Measurements from ENCODE around the gene ACOX2. TPM values are rescaled to one million over a fixed set of nuclear protein-coding genes. Genes with fewer than 3 reads are reported as not detected.

The ACOX2 gene
- total RNA-seq, 1 experiment from 2014 or later: 12.8 TPM

GRCh38 chr3:58526515-58526957 is 10.5 kb downstream of the ACOX2 start:
- no peaks in the 10 kb centered on the region for H3K27me3 ChIP-seq (ENCODE audit: insufficient read depth, low read length)
- H3K9me3 ChIP-seq (ENCODE audit: control insufficient read depth in 1 of 2, insufficient read depth in 1 of 2, low read depth in 1 of 2, low read length in 2 of 2): no peaks in the 10 kb centered on the region
- peak overlapping the region; percentile 35 for H3K9ac ChIP-seq (ENCODE audit: low read length)
- intact Hi-C loops (cut with micrococcal nuclease): loop anchor here (1.0 kb wide), 1 partner anchor 35 kb away; no protein-coding TSS in a partner anchor
- H2AFZ ChIP-seq (ENCODE audit: low read depth, low read length, poor library complexity, severe bottlenecking): peak overlapping the region; percentile 36
- peak overlapping the region; percentile 40 for H3K27ac ChIP-seq (ENCODE audit: low read depth, low read length)
- H4K20me1 ChIP-seq (ENCODE audit: insufficient read depth): no peaks in the 10 kb centered on the region
- POLR2A ChIA-PET: interaction anchor here (0.6 to 1.2 kb wide), 4 partner anchors 10 to 721 kb away, joined by 3 to 4 read pairs (median 3); partner anchors contain the start of genes HTD2, KCTD6 and RPP14
- no peaks in the 10 kb centered on the region for H3K79me2 ChIP-seq (ENCODE audit: insufficient read depth, low read length)
- CTCF ChIA-PET: interaction anchor here (1.1 to 2.4 kb wide), 3 partner anchors 35 to 221 kb away, joined by 6 to 12 read pairs (median 6); partner anchors contain the start of genes HTD2, KCTD6 and RPP14
- peak; percentile 87 for ATAC-seq
- peak overlapping the region; percentile 76 for H3K4me2 ChIP-seq (ENCODE audit: low read length)
- no peaks in the 10 kb centered on the region for H3K9me2 ChIP-seq (ENCODE audit: insufficient read depth)
- no peaks in the 10 kb centered on the region for H3K36me3 ChIP-seq (ENCODE audit: control insufficient read depth in 1 of 2, insufficient read depth in 2 of 2, low read length in 2 of 2)
- peak; percentile 88 for DNase-seq (ENCODE audit: low read depth, low spot score)
- H3K4me1 ChIP-seq (ENCODE audit: control insufficient read depth in 1 of 2, insufficient read depth in 2 of 2, low read length in 2 of 2): peaks cover 9 to 15% of the 10 kb centered on the region in 2 experiments
- H3K4me3 ChIP-seq (replicated peaks in 1 of 2; ENCODE audit: low read depth in 1 of 2, low read length in 2 of 2): peak overlapping the region; percentile 38 to 50
- RAD21 ChIA-PET (ENCODE audit: low non-redundant PET in 1 of 2, low total read pairs in 2 of 2, uncharacterized antibody in 2 of 2, unreplicated experiment in 2 of 2): interaction anchor here (0.6 to 1.6 kb wide), 2 partner anchors 34 to 35 kb away, joined by 3 read pairs; partner anchors contain the start of gene KCTD6 (in 2 of the 2)
- no TSS peak for BruUV-seq (replicated peaks)
- TF ChIP-seq CEBPB (IDR thresholded peaks at IDR 0.05; ENCODE audit: low read depth) (peak; percentile 99), FOSL1 (IDR thresholded peaks at IDR 0.05; ENCODE audit: low read depth) (peak; percentile 88), ELF1 (IDR thresholded peaks at IDR 0.05; ENCODE audit: borderline replicate concordance, low read depth) (no peak), TCF7L2 (IDR thresholded peaks at IDR 0.05; ENCODE audit: borderline replicate concordance, extremely low read depth, insufficient read depth, insufficient read length) (peak; percentile 48), SP1 (IDR thresholded peaks at IDR 0.05; ENCODE audit: low read depth) (peak; percentile 100), REST (IDR thresholded peaks at IDR 0.05; ENCODE audit: low read depth) (no peak), SRF (IDR thresholded peaks at IDR 0.05; ENCODE audit: low read depth) (no peak), ATF3 (IDR thresholded peaks at IDR 0.05) (no peak), ZNF274 (IDR thresholded peaks at IDR 0.05; ENCODE audit: low read depth, low read length) (no peak), ZBTB33 (IDR thresholded peaks at IDR 0.05; ENCODE audit: extremely low read depth, insufficient replicate concordance, low read length) (peak; percentile 62), EZH2 (IDR thresholded peaks at IDR 0.05) (no peak), YY1 (IDR thresholded peaks at IDR 0.05; ENCODE audit: extremely low read depth, insufficient replicate concordance, low read depth, low read length) (peak; percentile 76), CBX3 (IDR thresholded peaks at IDR 0.05; ENCODE audit: low read depth) (peak; percentile 90), SIN3A (IDR thresholded peaks at IDR 0.05; ENCODE audit: low read depth) (no peak; the same call in 1 of the 2 replicates), CTCF (IDR thresholded peaks at IDR 0.05 in 2 of 3, conservative IDR thresholded peaks at IDR 0.05 in 1 of 3; ENCODE audit: borderline replicate concordance in 1 of 3, insufficient read depth in 1 of 3, low read depth in 2 of 3, low read length in 2 of 3) (no peak), JUND (IDR thresholded peaks at IDR 0.05) (peak; percentile 94), EZH2phosphoT487 (IDR thresholded peaks at IDR 0.05; ENCODE audit: borderline replicate concordance) (no peak), POLR2AphosphoS5 (IDR thresholded peaks at IDR 0.05; ENCODE audit: low read depth, low read length) (peak; percentile 77), EGR1 (IDR thresholded peaks at IDR 0.05; ENCODE audit: low read depth) (no peak), POLR2A (IDR thresholded peaks at IDR 0.05; ENCODE audit: borderline replicate concordance, extremely low read depth, insufficient read depth, insufficient read length) (peak; percentile 53), ZFX (IDR thresholded peaks at IDR 0.05) (peak; percentile 21; the same call in 1 of the 2 replicates)
